Kidney (tissue), 14 donors: ENCODE measurements around the gene TINAG. TPM values are rescaled to one million over a fixed set of nuclear protein-coding genes. Genes with fewer than 3 reads are reported as not detected.

Source experiments
- DNase-seq, 5 donors: peaks; one replicate each; pipeline ENCODE4 v3.0.0-alpha.2; 2013 to 2020
- FAIRE-seq: peaks from 2 replicates; lab custom pipeline; 2012; peaks lifted over from hg19 to GRCh38; lab: Jason Lieb, UNC
- H3K27ac ChIP-seq, 2 donors: one replicate each; pipeline ENCODE4 v1.7.0; 2013; ENCODE audit warnings: low read depth in 2 of 2, low read length in 2 of 2, inconsistent platforms in 1 of 2
- H3K27me3 ChIP-seq: one replicate; pipeline ENCODE4 v1.7.1; 2013; ENCODE audit warnings: low read length, inconsistent platforms; ENCODE audit not compliant: control insufficient read depth, insufficient read depth
- H3K36me3 ChIP-seq, 3 donors: one replicate each; pipeline versions ENCODE4 v1.7.0 to v1.7.1; 2013; ENCODE audit warnings: low read length in 3 of 3, control low read depth in 1 of 3, inconsistent platforms in 1 of 3; ENCODE audit not compliant: insufficient read depth in 3 of 3, control insufficient read depth in 2 of 3
- H3K4me1 ChIP-seq, 3 donors: one replicate each; pipeline versions ENCODE4 v1.7.0 to v1.7.1; 2013; ENCODE audit warnings: low read length in 3 of 3, inconsistent platforms in 1 of 3, low read depth in 1 of 3; ENCODE audit not compliant: control insufficient read depth in 2 of 3, insufficient read depth in 2 of 3
- H3K4me3 ChIP-seq, 3 donors: one replicate each; pipeline versions ENCODE4 v1.7.0 to v1.8.1; 2013; ENCODE audit warnings: low read length in 3 of 3, control low read depth in 1 of 3, inconsistent platforms in 1 of 3
- H3K9ac ChIP-seq, 3 donors: one replicate each; pipeline versions ENCODE4 v1.7.0 to v1.7.1; 2013; ENCODE audit warnings: low read length in 3 of 3, control low read depth in 1 of 3, inconsistent platforms in 1 of 3
- H3K9me3 ChIP-seq, 3 donors: one replicate each; pipeline versions ENCODE4 v1.7.0 to v1.7.1; 2013; ENCODE audit warnings: low read length in 3 of 3, control low read depth in 1 of 3, inconsistent platforms in 1 of 3; ENCODE audit not compliant: control insufficient read depth in 2 of 3, insufficient read depth in 1 of 3
- CTCF ChIP-seq: IDR thresholded peaks from 3 replicates; pipeline ENCODE4 v1.5.1; 2012; ENCODE audit warnings: mild to moderate bottlenecking, moderate library complexity, borderline replicate concordance; ENCODE audit not compliant: insufficient read depth; ENCODE audit errors: extremely low read depth
- intact Hi-C: fragments of 100-400 bp; cut with DNase I; formaldehyde crosslinking; loops from one replicate; pipeline ENCODE4 v1.11.1; 2022
- polyA plus RNA-seq: library from polyadenylated mRNA; stranded (reverse); fragments of 350-450 nt; fragmentation: Illumina TruSeq; extraction: RNeasy Lipid Tissue Mini Kit (QIAGEN cat#74804); gene quantifications from one replicate; pipeline ENCODE4 v1.2.3, GENCODE V29; 2014; ENCODE audit warnings: low read depth, low replicate concordance; ENCODE audit not compliant: insufficient read depth
- total RNA-seq: library from RNA; stranded (reverse); fragmentation: NEBNext Ultra II Directional; extraction: Animal tissue kit (Norgen Biotek cat#: 25700); gene quantifications from one replicate; pipeline ENCODE4 v1.2.1, GENCODE V29; 2021
- donor health status: control.
- donor health status: control.
- donor health status: control.
- donor health status: control.
- donor health status: control.
- donor health status: DM: yes; HTN: yes; CAD: no.
- donor health status: Normal renal cell carcinoma (clear cell type).

The TINAG gene
- total and polyA plus RNA-seq, 2 donors from 2014 or later = 22.1 to 73.0 TPM

- Histone ChIP-seq H3K9me3 (no peaks in the 10 kb centered on the region), H3K9ac (no peak overlapping the region), H3K27ac (no peak overlapping the region), H3K36me3 (no peaks in the 10 kb centered on the region), H3K27me3 (no peaks in the 10 kb centered on the region), H3K4me1 (no peaks in the 10 kb centered on the region), H3K4me3 (no peak overlapping the region)
- no peak for DNase-seq
- no peak for TF ChIP-seq CTCF
- intact Hi-C loops = no loop called here
- no peak for FAIRE-seq
Observed at GRCh38 chr6:54291738-54292137, 16.5 kb upstream of the TINAG start.

DNA sequence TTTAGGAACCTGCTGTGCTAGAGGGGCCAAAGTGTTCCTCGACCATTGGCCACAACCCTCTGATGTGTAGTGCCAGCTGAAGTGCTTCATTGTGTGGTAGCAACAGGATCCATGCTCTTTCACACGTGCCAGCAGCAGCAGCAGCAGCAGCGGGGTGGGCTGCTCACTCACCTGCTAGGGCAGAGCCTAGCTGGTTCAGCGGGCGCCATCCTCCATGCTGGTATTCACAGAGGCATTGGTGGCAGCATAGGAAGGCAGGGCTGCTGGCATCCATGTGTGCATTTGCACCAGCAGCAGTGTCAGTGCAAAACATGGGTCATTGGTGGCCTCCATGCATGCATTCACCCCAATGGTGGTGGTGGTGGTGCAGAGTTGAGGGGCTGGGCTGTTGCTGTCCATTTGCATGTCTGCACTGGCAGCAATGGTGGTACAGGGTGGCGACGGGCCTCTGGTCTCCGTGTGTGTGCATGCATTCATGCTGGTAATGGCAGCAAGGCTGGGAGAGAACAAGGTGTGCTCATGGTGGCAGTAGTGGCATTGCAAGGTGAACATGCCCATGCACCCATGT lies 13.2 kb upstream of the TINAG start:
- Histone ChIP-seq H3K9me3 (no peaks in the 10 kb centered on the region), H3K27ac (no peak overlapping the region), H3K36me3 (no peaks in the 10 kb centered on the region), H3K27me3 (no peaks in the 10 kb centered on the region), H3K4me1 (no peaks in the 10 kb centered on the region), H3K9ac (no peak overlapping the region), H3K4me3 (no peak overlapping the region)
- DNase-seq = peak in 1 of 5 donors; percentile 39
- no peak for FAIRE-seq
- TF ChIP-seq CTCF = no peak
- intact Hi-C loops = no loop called here

DNA sequence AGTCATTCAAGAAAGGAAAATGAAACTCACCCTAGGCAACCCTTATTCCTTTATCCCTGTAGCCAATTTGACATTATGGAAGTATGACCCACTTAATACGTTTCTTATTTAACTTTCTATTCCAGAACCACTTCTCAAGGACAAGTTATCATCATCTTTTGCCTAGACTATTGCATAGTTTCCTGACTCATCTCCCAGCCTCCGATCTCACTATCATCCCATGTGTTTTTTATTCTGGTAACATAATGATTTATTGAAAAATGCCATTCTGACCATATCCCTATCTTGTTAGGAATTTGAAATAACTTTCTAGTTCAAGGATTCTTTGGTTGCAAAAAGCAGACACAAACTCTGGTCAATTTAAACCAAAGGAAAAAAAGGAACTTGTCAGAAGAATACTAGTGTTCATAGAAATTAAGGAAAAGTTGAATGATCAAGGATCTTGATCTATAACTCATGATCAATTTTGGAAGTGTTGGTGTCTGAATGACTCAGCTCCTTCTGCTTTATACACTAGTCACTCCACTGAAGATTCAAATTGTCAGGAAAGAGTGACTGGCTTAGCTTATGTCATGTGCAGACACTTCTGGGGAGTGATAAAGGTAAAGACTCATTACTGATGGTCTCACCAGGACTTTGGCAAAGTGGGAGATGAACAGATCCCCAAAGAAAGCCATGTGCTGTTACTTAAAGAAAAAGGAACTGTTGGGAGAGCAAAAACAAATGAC lies 8.5 kb upstream of the TINAG start:
- DNase-seq (no peak), FAIRE-seq (no peak)
- no peak for TF ChIP-seq CTCF
- H3K4me3 ChIP-seq = no peak overlapping the region
- H3K9me3 ChIP-seq = no peaks in the 10 kb centered on the region
- H3K27ac ChIP-seq = no peak overlapping the region
- intact Hi-C loops = no loop called here
- H3K36me3 ChIP-seq = no peaks in the 10 kb centered on the region
- H3K27me3 ChIP-seq = no peaks in the 10 kb centered on the region
- H3K4me1 ChIP-seq = no peaks in the 10 kb centered on the region
- no peak overlapping the region for H3K9ac ChIP-seq

GRCh38 chr6:54301770-54302169 lies 6.5 kb upstream of the TINAG start:
- intact Hi-C loops = no loop called here

More at GRCh38 chr6:54301770-54302169, 6.5 kb upstream of the TINAG start:
- no peaks in the 10 kb centered on the region for H3K9me3 ChIP-seq
- TF ChIP-seq CTCF = no peak
- H3K27me3 ChIP-seq = no peaks in the 10 kb centered on the region
- H3K4me1 ChIP-seq = no peaks in the 10 kb centered on the region
- H3K4me3 ChIP-seq = no peak overlapping the region
- H3K27ac ChIP-seq = no peak overlapping the region
- H3K9ac ChIP-seq = no peak overlapping the region
- no peak for FAIRE-seq
- DNase-seq = no peak
- H3K36me3 ChIP-seq = no peaks in the 10 kb centered on the region
